RPMI7951 (cell line): Measurements from ENCODE around the gene FAM117A. TPM values are rescaled to one million over a fixed set of nuclear protein-coding genes. Genes with fewer than 3 reads are reported as not detected.
"Not testable (repeated sequence)": the region's sequence is repeated elsewhere in the genome, so short reads cannot be mapped to it uniquely, and the experiment has no call there.

Source experiments
- DNase-seq: peaks from one replicate; pipeline ENCODE4 v3.0.0-alpha.2; 2012; ENCODE audit warnings: low read depth
- total RNA-seq: library from RNA; depleted of rRNA; stranded (reverse); fragments of >200 nt; shearing (Covaris generic); gene quantifications from 2 replicates; pipeline ENCODE4 v1.2.3, GENCODE V29; 2014

Gene FAM117A
- total RNA-seq, 1 experiment from 2014 or later = 3.5 TPM

DNA sequence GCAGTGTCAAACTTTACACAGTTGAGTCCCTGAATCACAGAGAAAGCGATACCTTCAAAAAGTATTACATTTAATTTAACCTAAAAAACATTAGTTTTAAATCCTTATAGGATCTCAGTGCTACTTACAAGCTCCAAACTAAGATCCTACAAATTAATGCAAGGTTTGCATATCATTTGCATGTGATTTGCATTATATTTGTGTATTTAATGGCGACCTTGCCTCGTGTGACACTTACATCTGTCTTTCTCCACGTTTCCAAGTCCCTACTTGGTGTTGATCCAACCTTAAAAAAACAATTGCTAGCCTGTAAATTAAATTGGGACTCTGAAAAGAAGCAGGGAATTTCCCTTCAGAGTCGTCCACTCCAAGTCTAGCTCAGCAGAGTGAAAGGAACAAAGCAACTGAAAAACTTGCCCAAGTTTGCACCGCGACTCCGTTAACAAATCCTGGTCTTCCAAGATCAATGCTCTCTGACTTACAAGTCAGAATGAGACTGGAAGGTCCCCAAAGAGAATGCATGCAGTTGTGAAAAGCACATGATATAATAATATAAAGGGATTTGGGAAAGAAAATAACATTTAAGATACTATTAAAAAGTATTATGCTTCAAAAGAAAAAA is 739 bp upstream of the FAM117A start:
- DNase-seq = peak; percentile 16

DNA sequence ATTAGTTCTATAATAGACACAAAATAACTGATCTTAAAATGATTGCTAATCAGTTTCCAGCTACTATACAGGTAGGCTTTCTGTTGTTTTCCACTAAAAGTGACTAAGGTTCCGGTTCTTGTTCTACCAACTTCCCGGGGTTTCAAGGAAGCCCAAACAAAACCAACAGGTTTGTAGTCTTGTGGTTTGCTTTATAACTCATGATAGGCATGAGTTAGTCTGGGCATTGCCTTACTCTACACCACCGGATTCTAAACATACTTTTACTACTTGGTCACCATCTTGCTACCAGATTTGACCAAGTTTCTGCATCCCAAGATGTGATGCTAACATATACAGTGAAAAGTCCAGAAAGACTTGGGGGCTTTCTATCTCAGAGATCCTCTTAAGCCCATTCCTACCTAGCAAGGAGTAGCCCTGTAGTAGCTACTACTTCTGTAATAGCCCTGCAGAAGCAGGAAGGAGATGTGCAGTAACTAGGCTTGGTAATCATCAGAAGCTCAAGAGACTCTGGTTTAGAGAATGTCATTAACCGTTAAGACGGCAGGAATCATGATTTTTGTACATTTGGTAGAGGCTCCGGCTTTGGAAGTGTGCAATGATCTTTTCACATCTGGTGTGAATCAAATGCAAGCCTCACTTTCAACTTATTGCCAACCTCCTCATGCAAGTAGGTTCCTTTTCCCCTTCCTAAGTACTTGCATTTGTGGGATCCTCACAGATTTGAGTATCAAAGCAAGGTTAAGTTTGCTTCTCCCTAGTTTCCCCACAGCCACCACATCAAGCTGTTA is 1.6 kb downstream of the FAM117A start:
- DNase-seq = no peak

- DNase-seq = no peak
Observed at GRCh38 chr17:49760932-49761558, 2.9 kb downstream of the FAM117A start.

- DNase-seq = no peak
Observed at GRCh38 chr17:49760296-49760695, 3.6 kb downstream of the FAM117A start.

GRCh38 chr17:49759203-49759602 is 4.7 kb downstream of the FAM117A start:
- no peak for DNase-seq

DNA sequence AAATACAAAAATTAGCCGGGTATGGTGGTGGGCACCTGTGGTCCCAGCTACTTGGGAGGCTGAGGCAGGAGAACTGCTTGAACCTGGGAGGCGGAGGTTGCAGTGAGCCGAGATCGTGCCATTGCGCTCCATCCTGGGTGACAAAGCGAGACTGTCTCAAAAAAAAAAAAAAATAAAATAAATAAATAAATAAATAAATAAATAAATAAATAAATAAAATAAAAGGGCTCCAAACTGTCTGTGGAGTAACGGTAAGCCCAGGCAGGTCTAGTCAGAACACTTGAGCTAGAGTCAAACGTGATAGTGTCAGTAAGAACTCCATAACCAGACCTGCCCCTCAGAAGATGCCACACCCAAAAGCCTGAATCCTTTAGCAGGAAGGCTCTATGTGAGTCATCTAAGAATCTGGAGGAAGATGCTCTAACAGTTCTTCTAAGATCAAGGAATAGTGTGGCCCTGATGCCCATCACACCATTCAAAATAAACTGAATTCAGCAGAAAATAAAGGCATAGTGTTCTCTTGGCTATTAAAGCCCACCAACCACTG is 5.4 kb downstream of the FAM117A start:
- DNase-seq = not testable (repeated sequence)

GRCh38 chr17:49757151-49757777 is 6.7 kb downstream of the FAM117A start:
- DNase-seq = no peak

- no peak for DNase-seq
Observed at GRCh38 chr17:49756323-49757150, 7.4 kb downstream of the FAM117A start.

DNA sequence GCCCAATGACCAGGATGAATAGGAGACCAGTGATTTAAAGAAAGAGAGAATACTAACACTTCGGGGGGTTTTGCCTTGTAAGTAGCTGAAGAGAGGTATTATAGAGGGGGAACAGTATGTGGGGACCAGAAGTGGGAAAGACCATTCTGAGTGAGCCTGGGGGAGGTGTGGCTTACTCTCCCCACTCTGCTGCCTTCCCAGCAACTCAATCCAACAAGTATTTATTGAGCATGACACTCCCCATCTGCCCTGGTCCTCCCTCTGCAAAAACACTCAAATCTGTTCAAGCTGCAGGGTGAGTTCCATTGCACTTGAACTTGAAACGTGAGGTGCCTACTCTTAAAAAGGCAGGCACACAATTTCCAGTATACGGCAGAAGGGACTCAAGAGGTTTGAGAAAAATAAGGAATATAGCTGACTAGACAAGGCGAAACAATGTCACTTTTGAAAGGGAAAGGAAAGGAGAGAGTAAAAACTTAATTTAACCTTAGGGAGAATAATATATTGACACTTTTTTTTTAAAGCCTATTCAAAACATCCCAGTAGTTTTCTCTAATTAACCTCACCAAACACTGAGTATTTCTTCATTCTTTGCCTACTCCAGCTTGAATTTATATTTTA is 8.2 kb downstream of the FAM117A start:
- no peak for DNase-seq

DNA sequence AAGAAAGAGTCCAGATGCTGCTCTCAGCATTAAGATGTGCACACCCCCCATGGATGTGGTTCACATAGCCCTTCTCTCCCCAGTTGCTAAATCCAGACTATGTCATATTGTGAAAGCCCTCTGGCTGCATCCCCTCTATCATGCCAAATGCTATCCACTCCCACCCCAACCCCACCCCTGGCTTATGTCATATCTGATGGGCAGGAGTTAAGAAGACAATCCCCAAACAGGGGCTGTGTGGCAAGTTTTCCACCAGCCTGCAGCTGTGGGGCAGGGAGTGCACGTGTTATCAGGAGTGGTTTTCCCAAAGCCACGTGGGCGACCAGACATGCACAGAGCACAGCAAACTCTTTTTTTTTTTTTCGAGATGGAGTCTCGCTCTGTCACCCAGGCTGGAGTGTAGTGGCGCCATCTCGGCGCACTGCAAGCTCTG is 10.0 kb downstream of the FAM117A start:
- no peak for DNase-seq

DNA sequence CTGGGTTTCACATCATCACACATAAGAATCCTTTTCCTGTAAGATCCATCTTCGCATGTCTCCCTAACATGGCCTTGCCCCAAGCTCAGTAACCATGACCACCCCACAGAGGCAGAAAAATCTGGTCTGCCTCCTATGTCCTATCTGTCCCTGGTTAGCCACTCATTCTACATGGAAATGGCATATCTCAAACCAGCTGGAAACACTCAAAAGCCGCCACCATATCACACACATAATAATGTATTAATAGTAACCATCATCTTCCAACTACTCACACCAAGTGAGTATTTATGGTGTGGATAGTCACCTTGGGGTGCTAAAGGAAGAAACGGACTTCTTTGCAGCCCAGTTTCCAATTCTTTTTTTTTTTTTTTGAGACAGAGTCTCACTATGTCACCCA is 11.4 kb downstream of the FAM117A start:
- DNase-seq = no peak

- no peak for DNase-seq
Observed at GRCh38 chr17:49749730-49750129, 14.2 kb downstream of the FAM117A start.

- DNase-seq = no peak
Observed at GRCh38 chr17:49748791-49749190, 15.1 kb downstream of the FAM117A start.

DNA sequence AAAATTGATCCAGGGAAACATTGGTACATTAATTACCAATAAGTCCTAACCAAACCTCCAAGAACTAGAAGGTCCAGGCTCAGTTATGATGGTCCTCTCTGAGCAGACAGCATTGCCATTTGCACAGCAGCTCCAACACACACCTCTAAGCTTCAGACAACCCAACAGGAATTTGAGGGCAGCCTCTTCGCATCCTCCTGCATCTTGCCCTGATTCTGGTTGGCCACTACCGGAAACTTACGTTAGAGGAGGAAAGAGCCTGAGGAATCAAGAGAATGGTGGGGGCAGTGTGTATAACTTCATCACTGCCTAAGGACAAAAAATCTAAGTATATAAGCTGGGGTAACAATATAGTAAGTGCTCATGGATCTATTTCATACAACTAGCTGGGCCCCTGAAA is 15.7 kb downstream of the FAM117A start:
- DNase-seq = no peak

DNA sequence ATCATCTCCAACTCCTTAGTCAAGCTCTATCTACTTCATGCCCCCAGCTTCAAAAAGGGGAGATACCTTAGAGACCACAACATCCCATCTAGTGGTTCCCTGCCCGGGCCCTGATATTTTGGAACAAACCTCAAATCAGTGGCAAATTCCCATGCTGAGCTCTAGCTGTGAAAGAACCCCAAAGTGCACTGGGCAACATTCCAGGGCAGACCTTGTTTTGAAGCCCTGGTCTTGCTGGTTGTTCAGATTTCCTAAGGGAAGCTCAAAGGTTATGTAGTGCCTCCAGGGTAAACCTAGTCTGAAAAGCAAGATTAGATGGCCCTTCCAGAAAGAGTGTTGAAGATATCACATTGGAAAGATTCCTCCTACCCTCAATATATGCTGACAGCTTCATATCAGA is 16.3 kb downstream of the FAM117A start:
- DNase-seq = no peak

DNA sequence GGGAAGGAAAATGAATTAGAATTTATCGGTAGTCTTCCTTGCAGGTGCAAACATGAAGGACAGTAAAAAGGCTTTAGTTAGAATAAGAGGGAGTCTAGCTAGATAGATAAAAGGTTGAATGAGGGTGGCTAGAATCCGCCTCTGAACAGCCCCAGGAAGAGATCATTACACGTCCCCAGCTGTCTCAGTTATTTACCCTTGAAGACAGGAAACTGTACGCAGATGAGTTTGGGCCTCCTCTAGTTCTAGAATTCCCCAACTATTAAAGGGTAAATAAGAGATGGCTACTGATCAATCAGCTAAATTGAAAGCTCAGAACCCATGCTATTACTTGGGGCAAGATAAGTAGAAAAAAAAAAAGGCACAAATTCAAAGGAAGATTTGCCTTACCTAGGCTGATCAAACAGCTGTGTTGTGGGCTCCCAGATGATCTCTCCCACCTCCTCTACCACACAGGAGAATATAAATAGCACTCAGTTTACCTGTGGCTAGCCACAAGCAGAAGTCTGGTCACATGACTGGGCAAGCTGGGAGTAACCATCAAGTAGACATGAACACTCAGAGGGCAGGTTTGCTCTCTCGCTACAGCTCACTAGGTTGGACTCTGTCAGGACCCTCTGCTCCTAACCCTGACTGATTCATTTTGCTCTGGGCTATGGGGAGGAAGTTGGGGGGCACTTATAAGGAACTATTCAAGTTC is 17.0 kb downstream of the FAM117A start:
- DNase-seq = no peak

- no peak for DNase-seq
Observed at GRCh38 chr17:49745175-49746139, 18.5 kb downstream of the FAM117A start.

DNA sequence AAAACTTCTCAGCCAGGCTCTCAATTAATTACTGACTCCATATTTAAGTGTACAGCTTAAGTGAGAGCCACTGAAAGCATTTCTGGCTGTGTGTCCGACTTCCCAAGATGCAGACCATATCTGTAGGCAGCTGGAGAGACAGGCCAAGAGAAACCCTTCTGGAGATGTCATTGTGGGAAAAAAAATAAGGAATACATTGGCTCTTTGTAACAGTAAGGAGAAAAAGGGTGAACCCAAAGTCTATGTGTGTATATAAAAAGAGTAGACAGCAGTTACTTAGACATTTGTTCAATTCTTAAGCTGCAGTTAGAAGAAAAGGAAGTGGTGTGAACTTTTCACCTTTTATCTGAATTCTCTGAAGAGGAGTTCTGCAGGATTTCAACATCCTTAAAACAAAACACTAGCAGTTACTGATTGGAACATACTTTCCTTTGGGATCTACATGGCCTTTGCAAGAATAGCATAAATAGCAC is 21.7 kb downstream of the FAM117A start:
- peak; percentile 10 for DNase-seq

DNA sequence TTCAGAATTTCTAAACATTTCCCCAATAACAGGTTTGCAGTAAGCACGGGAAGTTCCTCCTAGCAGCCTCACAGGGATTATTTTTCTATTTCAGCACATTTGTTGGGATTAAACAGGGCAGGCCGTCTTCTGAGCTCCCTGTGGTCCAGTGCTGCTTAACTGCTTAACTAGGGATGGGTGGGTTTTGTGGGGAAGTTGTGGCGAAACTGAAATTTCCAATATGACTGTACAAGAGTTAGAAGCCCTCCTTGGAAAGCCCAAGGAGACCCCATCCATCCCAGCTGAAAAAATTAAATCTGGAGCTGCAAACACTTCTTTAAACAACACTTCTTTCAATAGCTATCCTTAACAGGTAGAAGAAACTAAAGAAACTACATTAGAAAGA is 22.2 kb downstream of the FAM117A start:
- DNase-seq = no peak
